ENCODE results near the gene GDPD4.

- TF ChIP-seq POLR2AphosphoS5 (IDR thresholded peaks at IDR 0.05) (no peak), CTCF (IDR thresholded peaks at IDR 0.05) (no peak)
Measured at GRCh38 chr11:77167111-77167626, 134.3 kb downstream of the GDPD4 start.

Data from upper lobe of left lung (tissue), 4 donors.